DOHH2 (cell line): ENCODE results near the gene RNF26.

ENCODE experiments used
- H3F3A ChIP-seq: fragments of 200-600 bp; sonication (generic), shearing (Covaris generic); 2 replicates; pipeline ENCODE4 v1.6.0; 2016; ENCODE audit warnings: antibody characterized with exemption, mild to moderate bottlenecking; ENCODE audit not compliant: control insufficient read depth, insufficient read depth
- H3K27ac ChIP-seq: fragments of 200-600 bp; sonication (generic); 2 replicates; pipeline ENCODE4 v1.5.1; 2014; ENCODE audit warnings: low read depth, mild to moderate bottlenecking, low read length, moderate library complexity
- H3K27me3 ChIP-seq: fragments of 200-600 bp; sonication (generic); 2 replicates; pipeline ENCODE4 v1.6.1; 2014; ENCODE audit warnings: mild to moderate bottlenecking, low read length, mixed read lengths; ENCODE audit not compliant: control insufficient read depth
- H3K36me3 ChIP-seq: fragments of 200-600 bp; sonication (generic); 2 replicates; pipeline ENCODE4 v1.6.1; 2014; ENCODE audit warnings: mild to moderate bottlenecking, low read length, moderate library complexity, mixed read lengths; ENCODE audit not compliant: control insufficient read depth
- H3K4me1 ChIP-seq: fragments of 200-600 bp; sonication (generic); 2 replicates; pipeline ENCODE4 v1.6.1; 2014; ENCODE audit warnings: mild to moderate bottlenecking, low read length, mixed read lengths; ENCODE audit not compliant: control insufficient read depth
- H3K4me2 ChIP-seq: fragments of 200-600 bp; sonication (generic); 2 replicates; pipeline ENCODE4 v1.6.0; 2014; ENCODE audit warnings: mild to moderate bottlenecking, low read length, moderate library complexity
- H3K4me3 ChIP-seq: fragments of 200-600 bp; sonication (generic); 2 replicates; pipeline ENCODE4 v1.5.1; 2014; ENCODE audit warnings: mild to moderate bottlenecking, low read length, mixed read lengths
- H3K79me2 ChIP-seq: fragments of 200-600 bp; sonication (generic); 2 replicates; pipeline ENCODE4 v1.6.1; 2014; ENCODE audit warnings: mild to moderate bottlenecking, low read length, mixed read lengths; ENCODE audit not compliant: control insufficient read depth
- H3K9me2 ChIP-seq: fragments of 200-600 bp; sonication (generic); replicated peaks from 2 replicates; pipeline ENCODE4 v1.6.1; 2014; ENCODE audit warnings: mild to moderate bottlenecking, low read length, mixed read lengths; ENCODE audit not compliant: control insufficient read depth
- H3K9me3 ChIP-seq: fragments of 200-600 bp; sonication (generic); 2 replicates; pipeline ENCODE4 v1.6.1; 2014; ENCODE audit warnings: antibody characterized with exemption, low read length, mixed read lengths; ENCODE audit not compliant: control insufficient read depth, insufficient read depth
- H4K20me1 ChIP-seq: fragments of 200-600 bp; sonication (generic); 2 replicates; pipeline ENCODE4 v1.6.0; 2014; ENCODE audit warnings: low read depth, mild to moderate bottlenecking, antibody characterized with exemption, low read length, moderate library complexity; ENCODE audit not compliant: control insufficient read depth, insufficient read depth
- EZH2phosphoT487 ChIP-seq: fragments of 200-600 bp; sonication (generic); IDR thresholded peaks from 2 replicates; pipeline ENCODE4 v1.6.1; 2017; ENCODE audit warnings: borderline replicate concordance, mild to moderate bottlenecking, antibody characterized with exemption, low read length, moderate library complexity, mixed read lengths
- TF ChIP-seq, protein P1 (sequence below): fragments of 200-600 bp; sonication (generic); IDR thresholded peaks from one replicate; pipeline ENCODE4 v1.5.1; 2014; ENCODE audit warnings: antibody characterized with exemption, mild to moderate bottlenecking, low read depth, low read length; ENCODE audit not compliant: poor library complexity, severe bottlenecking

The RNF26 gene

GRCh38 chr11:119350302-119350701 lies 16.0 kb downstream of the RNF26 start:
- Histone ChIP-seq H3K4me3 (no peak overlapping the region), H4K20me1 (no peaks in the 10 kb centered on the region), H3K27ac (no peak overlapping the region), H3K4me2 (no peak overlapping the region), H3K79me2 (no peaks in the 10 kb centered on the region), H3K27me3 (peaks cover 11% of the 10 kb centered on the region), H3K4me1 (peaks cover 7% of the 10 kb centered on the region), H3K9me3 (no peaks in the 10 kb centered on the region), H3K36me3 (peaks cover 10% of the 10 kb centered on the region), H3F3A (0 out of 2 replicates have a peak, but pooled peaks cover 3% of the 10 kb centered on the region), H3K9me2 (no peaks in the 10 kb centered on the region)
- TF ChIP-seq, protein P1, sequence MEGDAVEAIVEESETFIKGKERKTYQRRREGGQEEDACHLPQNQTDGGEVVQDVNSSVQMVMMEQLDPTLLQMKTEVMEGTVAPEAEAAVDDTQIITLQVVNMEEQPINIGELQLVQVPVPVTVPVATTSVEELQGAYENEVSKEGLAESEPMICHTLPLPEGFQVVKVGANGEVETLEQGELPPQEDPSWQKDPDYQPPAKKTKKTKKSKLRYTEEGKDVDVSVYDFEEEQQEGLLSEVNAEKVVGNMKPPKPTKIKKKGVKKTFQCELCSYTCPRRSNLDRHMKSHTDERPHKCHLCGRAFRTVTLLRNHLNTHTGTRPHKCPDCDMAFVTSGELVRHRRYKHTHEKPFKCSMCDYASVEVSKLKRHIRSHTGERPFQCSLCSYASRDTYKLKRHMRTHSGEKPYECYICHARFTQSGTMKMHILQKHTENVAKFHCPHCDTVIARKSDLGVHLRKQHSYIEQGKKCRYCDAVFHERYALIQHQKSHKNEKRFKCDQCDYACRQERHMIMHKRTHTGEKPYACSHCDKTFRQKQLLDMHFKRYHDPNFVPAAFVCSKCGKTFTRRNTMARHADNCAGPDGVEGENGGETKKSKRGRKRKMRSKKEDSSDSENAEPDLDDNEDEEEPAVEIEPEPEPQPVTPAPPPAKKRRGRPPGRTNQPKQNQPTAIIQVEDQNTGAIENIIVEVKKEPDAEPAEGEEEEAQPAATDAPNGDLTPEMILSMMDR: no peak
- TF ChIP-seq EZH2phosphoT487: no peak

- Histone ChIP-seq H3K4me1 (peaks cover 11% of the 10 kb centered on the region), H3K36me3 (peaks cover 19% of the 10 kb centered on the region), H3K27me3 (peaks cover 11% of the 10 kb centered on the region), H3F3A (0 out of 2 replicates have a peak, but pooled peaks cover 3% of the 10 kb centered on the region), H4K20me1 (no peaks in the 10 kb centered on the region), H3K4me3 (no peak overlapping the region), H3K9me3 (no peaks in the 10 kb centered on the region), H3K9me2 (no peaks in the 10 kb centered on the region), H3K4me2 (no peak overlapping the region), H3K79me2 (no peaks in the 10 kb centered on the region), H3K27ac (no peak overlapping the region)
- TF ChIP-seq, protein P1: no peak
- TF ChIP-seq EZH2phosphoT487: no peak
These were observed 16.9 kb downstream of the RNF26 start for GRCh38 chr11:119351232-119351631.

DNA sequence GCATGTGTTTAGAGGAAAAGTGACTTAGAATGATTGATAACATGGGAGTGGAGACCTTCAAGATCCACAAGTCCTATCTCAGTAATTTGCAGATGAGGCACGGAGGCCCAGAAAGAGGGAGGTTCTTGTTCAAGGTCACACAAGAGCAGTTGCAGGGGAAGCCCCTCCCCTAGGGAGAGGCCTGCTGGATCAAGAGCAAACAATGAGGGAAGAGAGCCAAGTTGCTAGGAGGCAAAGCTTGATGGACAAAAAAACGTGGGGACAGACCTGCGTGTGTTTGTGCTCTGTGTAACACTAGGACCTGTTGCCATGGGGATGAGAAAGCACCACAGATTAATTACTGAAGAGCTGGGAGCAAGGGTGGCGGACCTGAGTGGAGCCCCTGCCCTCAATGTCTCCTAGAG lies 18.5 kb downstream of the RNF26 start:
- H3K36me3 ChIP-seq: peaks cover 32% of the 10 kb centered on the region
- TF ChIP-seq, protein P1: no peak
- no peak for TF ChIP-seq EZH2phosphoT487
- no peak overlapping the region for H3K4me2 ChIP-seq
- no peaks in the 10 kb centered on the region for H4K20me1 ChIP-seq
- H3K4me1 ChIP-seq: peaks cover 23% of the 10 kb centered on the region
- H3K27ac ChIP-seq: no peak overlapping the region
- H3K79me2 ChIP-seq: no peaks in the 10 kb centered on the region
- H3K27me3 ChIP-seq: no peaks in the 10 kb centered on the region
- H3K4me3 ChIP-seq: no peak overlapping the region
- H3F3A ChIP-seq: 0 out of 2 replicates have a peak, but pooled peaks cover 3% of the 10 kb centered on the region
- H3K9me2 ChIP-seq: no peaks in the 10 kb centered on the region
- H3K9me3 ChIP-seq: no peaks in the 10 kb centered on the region
